Testis (tissue), 3 donors: ENCODE data around the gene CTU2. TPM values are rescaled to one million over a fixed set of nuclear protein-coding genes. Genes with fewer than 3 reads are reported as not detected.

Experiments used
- DNase-seq: peaks from one replicate; pipeline ENCODE4 v3.0.0-alpha.2; 2019
- H3K27ac ChIP-seq, 2 donors: fragments of 200-600 bp; sonication (generic); one replicate each; pipeline ENCODE4 v1.5.1; 2019
- H3K27me3 ChIP-seq: fragments of 200-600 bp; sonication (generic); one replicate; pipeline ENCODE4 v1.5.1; 2019
- H3K36me3 ChIP-seq: fragments of 200-600 bp; sonication (generic); one replicate; pipeline ENCODE4 v1.5.1; 2017; ENCODE audit warnings: low read depth; ENCODE audit errors: missing control alignments
- H3K4me1 ChIP-seq: fragments of 200-600 bp; sonication (generic); one replicate; pipeline ENCODE4 v1.5.1; 2019
- H3K4me3 ChIP-seq, 2 donors: fragments of 200-600 bp; sonication (generic); one replicate each; pipeline ENCODE4 v1.5.1; 2017 to 2019
- H3K9me3 ChIP-seq: fragments of 200-600 bp; sonication (generic); one replicate; pipeline ENCODE4 v1.5.1; 2017
- CTCF ChIP-seq, 3 experiments: fragments of 450-650 bp in 2 of 3; fragments of 200-600 bp in 1 of 3; sonication (generic) in 1 of 3; IDR thresholded peaks; one replicate each; pipeline ENCODE4 v1.5.1; 2016 to 2019; ENCODE audit warnings: antibody characterized with exemption in 3 of 3, mild to moderate bottlenecking in 2 of 3, moderate library complexity in 1 of 3
- POLR2A ChIP-seq: fragments of 450-650 bp; IDR thresholded peaks from one replicate; pipeline ENCODE4 v1.6.1; 2017; ENCODE audit warnings: antibody characterized with exemption, mild to moderate bottlenecking, moderate library complexity
- WGBS, 2 donors: methylation state at CpG; one replicate each; pipeline ENCODE4 v1.1.5; 2018; 5-methylcytosine and 5-hydroxymethylcytosine counted together
- intact Hi-C: fragments of 100-400 bp; cut with DNase I; formaldehyde crosslinking; loops from one replicate; pipeline ENCODE4 v1.15.1; 2023; ENCODE audit warnings: low total_unique reads
- polyA plus RNA-seq: library from polyadenylated mRNA; stranded (reverse); fragments of 350-450 nt; fragmentation: Illumina TruSeq; extraction: RNeasy Lipid Tissue Mini Kit (QIAGEN cat#74804); gene quantifications from one replicate; pipeline ENCODE4 v1.2.3, GENCODE V29; 2014; ENCODE audit warnings: low read depth, low replicate concordance; ENCODE audit not compliant: insufficient read depth
- total RNA-seq, 2 donors: library from RNA; depleted of rRNA; stranded (reverse); fragments of >200 nt; gene quantifications; one replicate each; pipeline ENCODE4 v1.2.3, GENCODE V29; 2016

The CTU2 gene
- total and polyA plus RNA-seq, 3 donors from 2014 or later: 19.8 to 25.4 (median 24.8) TPM

- H3K4me1 ChIP-seq: peaks cover 12% of the 10 kb centered on the region
- H3K4me3 ChIP-seq: no peak overlapping the region
- WGBS, 2 donors: 90 to 100% methylated on average over 2 to 12 of the region's 12 CpGs
- H3K36me3 ChIP-seq: no peaks in the 10 kb centered on the region
- intact Hi-C loops: loop anchor here (5.0 kb wide), 1 partner anchor 42 kb away; no protein-coding TSS in a partner anchor
- no peak overlapping the region for H3K27ac ChIP-seq
- no peaks in the 10 kb centered on the region for H3K27me3 ChIP-seq
- TF ChIP-seq POLR2A (no peak), CTCF (IDR thresholded peaks at IDR 0.05) (no peak)
- H3K9me3 ChIP-seq: no peaks in the 10 kb centered on the region
- DNase-seq: no peak
Measured at GRCh38 chr16:88740727-88741055, 34.4 kb downstream of the CTU2 start.

- Histone ChIP-seq H3K4me3 (no peak overlapping the region), H3K4me1 (peaks cover 12% of the 10 kb centered on the region), H3K27me3 (no peaks in the 10 kb centered on the region), H3K9me3 (no peaks in the 10 kb centered on the region), H3K36me3 (no peaks in the 10 kb centered on the region), H3K27ac (no peak overlapping the region)
- TF ChIP-seq POLR2A (no peak), CTCF (IDR thresholded peaks at IDR 0.05) (no peak)
- WGBS, 2 donors: 86 to 92% methylated on average over 16 to 17 of the region's 17 CpGs
- no peak for DNase-seq
- intact Hi-C loops: loop anchor here (5.0 kb wide), 1 partner anchor 41 kb away; no protein-coding TSS in a partner anchor
Measured at GRCh38 chr16:88741368-88741767, 35.1 kb downstream of the CTU2 start.

GRCh38 chr16:88742896-88743605 lies 36.7 kb downstream of the CTU2 start:
- no peak for DNase-seq
- intact Hi-C loops: loop anchor here (5.0 kb wide), 1 partner anchor 39 kb away; no protein-coding TSS in a partner anchor
- peaks cover 12% of the 10 kb centered on the region for H3K4me1 ChIP-seq
- WGBS, 2 donors: 84 to 100% methylated on average over 3 to 19 of the region's 19 CpGs
- H3K9me3 ChIP-seq: no peaks in the 10 kb centered on the region
- H3K27me3 ChIP-seq: no peaks in the 10 kb centered on the region
- no peak overlapping the region for H3K27ac ChIP-seq
- no peaks in the 10 kb centered on the region for H3K36me3 ChIP-seq
- no peak overlapping the region for H3K4me3 ChIP-seq
- TF ChIP-seq CTCF (IDR thresholded peaks at IDR 0.05): no peak
- no peak for TF ChIP-seq POLR2A

- H3K4me3 ChIP-seq: no peak overlapping the region
- DNase-seq: peak; percentile 81
- TF ChIP-seq POLR2A (no peak), CTCF (IDR thresholded peaks at IDR 0.05) (peak; percentile 84 to 96 (median 87))
- 68 to 78% methylated on average over 10 to 31 of the region's 32 CpGs for WGBS, 2 donors
- no peaks in the 10 kb centered on the region for H3K36me3 ChIP-seq
- H3K9me3 ChIP-seq: no peaks in the 10 kb centered on the region
- H3K27ac ChIP-seq: no peak overlapping the region
- H3K4me1 ChIP-seq: peaks cover 12% of the 10 kb centered on the region
- intact Hi-C loops: loop anchor here (5.0 kb wide), 1 partner anchor 38 kb away; no protein-coding TSS in a partner anchor
- no peaks in the 10 kb centered on the region for H3K27me3 ChIP-seq
Measured at GRCh38 chr16:88743693-88744576, 37.6 kb downstream of the CTU2 start.
